Uterus (tissue), 4 donors: ENCODE results near the gene EME2. TPM values are rescaled to one million over a fixed set of nuclear protein-coding genes. Genes with fewer than 3 reads are reported as not detected.

Experiments
- DNase-seq, 2 donors: peaks; one replicate each; pipeline ENCODE4 v3.0.0-alpha.2; 2019 to 2020
- H3K27ac ChIP-seq, 2 donors: fragments of 200-600 bp; sonication (generic); 1 replicate in 1 of 2; 2 replicates in 1 of 2; pipeline ENCODE4 v1.5.1; 2016 to 2018
- H3K27me3 ChIP-seq, 2 donors: fragments of 200-600 bp; sonication (generic); one replicate each; pipeline ENCODE4 v1.5.1; 2018 to 2019; ENCODE audit warnings: control low read depth in 1 of 2
- H3K36me3 ChIP-seq, 2 donors: fragments of 200-600 bp; sonication (generic); one replicate each; pipeline ENCODE4 v1.5.1; 2019; ENCODE audit warnings: control low read depth in 1 of 2
- H3K4me1 ChIP-seq, 2 donors: fragments of 200-600 bp; sonication (generic); one replicate each; pipeline ENCODE4 v1.5.1; 2018 to 2019; ENCODE audit warnings: control low read depth in 1 of 2
- H3K4me3 ChIP-seq, 2 donors: fragments of 200-600 bp; sonication (generic); 1 replicate in 1 of 2; 2 replicates in 1 of 2; pipeline ENCODE4 v1.5.1; 2018 to 2019; ENCODE audit warnings: mild to moderate bottlenecking in 1 of 2
- H3K9me3 ChIP-seq, 2 donors: fragments of 200-600 bp; sonication (generic); one replicate each; pipeline ENCODE4 v1.5.1; 2019; ENCODE audit warnings: control low read depth in 1 of 2
- CTCF ChIP-seq, 4 experiments: fragments of 200-600 bp in 2 of 4; fragments of 450-650 bp in 2 of 4; sonication (generic) in 2 of 4; IDR thresholded peaks; one replicate each; pipeline ENCODE4 v1.5.1; 2016 to 2019; ENCODE audit warnings: antibody characterized with exemption in 4 of 4, mild to moderate bottlenecking in 2 of 4, moderate library complexity in 1 of 4
- POLR2A ChIP-seq, 2 donors: fragments of 450-650 bp; IDR thresholded peaks; one replicate each; pipeline ENCODE4 v1.6.1; 2016; ENCODE audit warnings: antibody characterized with exemption in 2 of 2, mild to moderate bottlenecking in 1 of 2, moderate library complexity in 1 of 2
- intact Hi-C: fragments of 100-400 bp; cut with DNase I; formaldehyde crosslinking; loops from one replicate; pipeline ENCODE4 v1.15.1; 2023; ENCODE audit warnings: low total_unique reads
- microRNA-seq: library from miRNA; unstranded; fragments of <30 nt; microRNA quantifications from one replicate; pipeline ENCODE4, GENCODE V29; 2016; ENCODE audit warnings: borderline microRNAs expressed, borderline replicate concordance
- small RNA-seq: library from RNA; depleted of rRNA; stranded (forward); fragments of <200 nt; gene quantifications from one replicate; pipeline ENCODE3, GENCODE V24; 2016
- total RNA-seq, 4 donors: library from RNA; depleted of rRNA in 3 of 4; stranded (reverse); fragments of >200 nt in 3 of 4; gene quantifications; one replicate each; pipeline versions ENCODE4 v1.1.0 to v1.2.4, GENCODE V29; 2014 to 2023
- donor health status: DM: yes; HTN: yes; CAD: no.

Gene EME2
- total RNA-seq, 4 donors from 2014 or later: 2.6 to 28.2 (median 8.0) TPM

GRCh38 chr16:1821861-1822611 lies 49.4 kb downstream of the EME2 start:
- TF ChIP-seq CTCF (IDR thresholded peaks at IDR 0.05): no peak
- TF ChIP-seq POLR2A (IDR thresholded peaks at IDR 0.05): no peak
- no peak for DNase-seq
- H3K9me3 ChIP-seq: no peaks in the 10 kb centered on the region
- no peak overlapping the region for H3K27ac ChIP-seq
- no peaks in the 10 kb centered on the region for H3K27me3 ChIP-seq
- intact Hi-C loops: no loop called here
- H3K4me3 ChIP-seq: no peak overlapping the region
- peaks cover 0 to 9% of the 10 kb centered on the region in 2 donors for H3K4me1 ChIP-seq
- H3K36me3 ChIP-seq: no peaks in the 10 kb centered on the region

- TF ChIP-seq POLR2A (IDR thresholded peaks at IDR 0.05): no peak
- no peak for TF ChIP-seq CTCF (IDR thresholded peaks at IDR 0.05)
- no peaks in the 10 kb centered on the region for H3K36me3 ChIP-seq
- no peak overlapping the region for H3K27ac ChIP-seq
- peaks cover 0 to 11% of the 10 kb centered on the region in 2 donors for H3K4me1 ChIP-seq
- no peaks in the 10 kb centered on the region for H3K27me3 ChIP-seq
- H3K4me3 ChIP-seq: no peak overlapping the region
- H3K9me3 ChIP-seq: no peaks in the 10 kb centered on the region
- no peak for DNase-seq
- intact Hi-C loops: no loop called here
Observed at GRCh38 chr16:1822801-1823200, 50.2 kb downstream of the EME2 start.

- intact Hi-C loops: no loop called here
Observed at GRCh38 chr16:1823821-1824220, 51.2 kb downstream of the EME2 start.

GRCh38 chr16:1825381-1825863 lies 52.8 kb downstream of the EME2 start:
- Histone ChIP-seq H3K4me1 (peaks cover 0 to 12% of the 10 kb centered on the region in 2 donors), H3K4me3 (peak overlapping the region; percentile 95 to 96)
- TF ChIP-seq CTCF (IDR thresholded peaks at IDR 0.05) (no peak), POLR2A (IDR thresholded peaks at IDR 0.05) (no peak)

More at GRCh38 chr16:1823821-1824220, 51.2 kb downstream of the EME2 start:
- peaks cover 0 to 12% of the 10 kb centered on the region in 2 donors for H3K4me1 ChIP-seq
- H3K27me3 ChIP-seq: no peaks in the 10 kb centered on the region
- H3K27ac ChIP-seq: no peak overlapping the region
- H3K9me3 ChIP-seq: no peaks in the 10 kb centered on the region
- H3K4me3 ChIP-seq: no peak overlapping the region
- TF ChIP-seq POLR2A (IDR thresholded peaks at IDR 0.05) (no peak), CTCF (IDR thresholded peaks at IDR 0.05) (no peak)
- no peak for DNase-seq
- no peaks in the 10 kb centered on the region for H3K36me3 ChIP-seq

More at GRCh38 chr16:1825381-1825863, 52.8 kb downstream of the EME2 start:
- Histone ChIP-seq H3K27ac (no peak overlapping the region), H3K9me3 (no peaks in the 10 kb centered on the region), H3K36me3 (no peaks in the 10 kb centered on the region), H3K27me3 (no peaks in the 10 kb centered on the region)
- no peak for DNase-seq
- intact Hi-C loops: no loop called here

Small RNAs within 50 kb of the gene (microRNA-seq; reads per million reads assigned to microRNA genes)
- 1.5 reads per million for gene MIR3177

Small RNAs within 50 kb of the gene (small RNA-seq; reads per million reads assigned to genes)
- not detected for gene MIR3177

Other genes starting within 250 kb of the EME2 start
- gene TMEM204, start 239.1 kb upstream of the EME2 start, total RNA-seq: 10 to 100 TPM; 24.8 to 45.3 (median 39.3) TPM
- 10 to 100 TPM in 3 of 4 donors, 1 to 10 TPM in 1; 6.2 to 68.2 (median 34.1) TPM for gene IFT140, start 160.7 kb upstream of the EME2 start, total RNA-seq
- gene CRAMP1, start 160.4 kb upstream of the EME2 start, total RNA-seq: 10 to 100 TPM in 2 of 4 donors, 1 to 10 TPM in 2; 2.6 to 25.5 (median 8.6) TPM
- gene JPT2, start 94.5 kb upstream of the EME2 start, total RNA-seq: 10 to 100 TPM; 10.6 to 59.0 (median 39.6) TPM
- 100 to 1,000 TPM in 1 of 4 donors, 10 to 100 TPM in 3; 17.4 to 113 (median 77.8) TPM for gene MAPK8IP3, start 66.6 kb upstream of the EME2 start, total RNA-seq
- 100 to 1,000 TPM in 1 of 4 donors, 10 to 100 TPM in 3; 35.3 to 208 (median 59.7) TPM for gene NME3, start 1.3 kb upstream of the EME2 start, total RNA-seq
- 100 to 1,000 TPM in 1 of 4 donors, 10 to 100 TPM in 3; 37.3 to 158 (median 52.5) TPM for gene MRPS34, start 324 bp downstream of the EME2 start, total RNA-seq
- 10 to 100 TPM; 24.8 to 67.4 (median 55.8) TPM for gene SPSB3, start 9.8 kb downstream of the EME2 start, total RNA-seq
- gene NUBP2, start 10.2 kb downstream of the EME2 start, total RNA-seq: 10 to 100 TPM; 40.5 to 54.6 (median 47.2) TPM
- gene IGFALS, start 20.9 kb downstream of the EME2 start, total RNA-seq: 1 to 10 TPM in 1 of 4 donors, under 1 TPM in 1, not detected in 2; 0.49 to 1.2 TPM
- gene HAGH, start 54.0 kb downstream of the EME2 start, total RNA-seq: 10 to 100 TPM; 22.9 to 75.3 (median 34.0) TPM
- 100 to 1,000 TPM in 1 of 4 donors, 10 to 100 TPM in 2, 1 to 10 TPM in 1; 3.5 to 115 (median 22.2) TPM for gene FAHD1, start 54.4 kb downstream of the EME2 start, total RNA-seq
- under 1 TPM in 2 of 4 donors, not detected in 2; 0.48 to 0.76 TPM for gene MEIOB, start 99.4 kb downstream of the EME2 start, total RNA-seq
- gene HS3ST6, start 145.6 kb downstream of the EME2 start, total RNA-seq: not detected
- gene MSRB1, start 170.4 kb downstream of the EME2 start, total RNA-seq: 10 to 100 TPM in 2 of 4 donors, 1 to 10 TPM in 2; 5.6 to 21.2 (median 11.9) TPM
- under 1 TPM in 1 of 4 donors, not detected in 3; 0.14 TPM for gene RPL3L, start 181.9 kb downstream of the EME2 start, total RNA-seq
- gene NDUFB10, start 186.7 kb downstream of the EME2 start, total RNA-seq: 100 to 1,000 TPM in 1 of 4 donors, 10 to 100 TPM in 3; 50.1 to 532 (median 78.0) TPM
- 1,000 to 10,000 TPM in 3 of 4 donors, 100 to 1,000 TPM in 1; 982 to 2,205 (median 1,458) TPM for gene RPS2, start 192.0 kb downstream of the EME2 start, total RNA-seq
- not detected for gene RNF151, start 194.0 kb downstream of the EME2 start, total RNA-seq
- gene TBL3, start 199.2 kb downstream of the EME2 start, total RNA-seq: 10 to 100 TPM in 3 of 4 donors, 1 to 10 TPM in 1; 4.1 to 46.6 (median 27.4) TPM
- gene NOXO1, start 208.7 kb downstream of the EME2 start, total RNA-seq: 1 to 10 TPM in 1 of 4 donors, not detected in 3; 1.0 TPM
- gene GFER, start 211.4 kb downstream of the EME2 start, total RNA-seq: 10 to 100 TPM in 1 of 4 donors, 1 to 10 TPM in 3; 2.6 to 20.8 (median 6.6) TPM
- 1 to 10 TPM in 1 of 4 donors, not detected in 3; 1.5 TPM for gene SYNGR3, start 217.2 kb downstream of the EME2 start, total RNA-seq
- gene ZNF598, start 237.0 kb downstream of the EME2 start, total RNA-seq: 10 to 100 TPM; 16.9 to 50.0 (median 34.6) TPM
- 1 to 10 TPM in 1 of 4 donors, not detected in 3; 1.5 TPM for gene NPW, start 247.0 kb downstream of the EME2 start, total RNA-seq